Muscle layer of colon (tissue), 2 donors: ENCODE data around the gene COL27A1.
A peak's percentile ranks its signal among the peaks of the same experiment; 100 is the strongest.

Source experiments
- H3K27ac ChIP-seq: one replicate; pipeline ENCODE4 v1.7.0; 2013; ENCODE audit warnings: low read depth, mild to moderate bottlenecking, low read length, moderate library complexity
- H3K27me3 ChIP-seq, 2 donors: one replicate each; pipeline ENCODE4 v1.7.0; 2013; ENCODE audit warnings: low read length in 2 of 2, mild to moderate bottlenecking in 2 of 2; ENCODE audit not compliant: insufficient read depth in 2 of 2, control insufficient read depth in 1 of 2
- H3K36me3 ChIP-seq: one replicate; pipeline ENCODE4 v1.7.0; 2013; ENCODE audit warnings: mild to moderate bottlenecking, low read length; ENCODE audit not compliant: insufficient read depth
- H3K4me1 ChIP-seq: one replicate; pipeline ENCODE4 v1.7.0; 2013; ENCODE audit warnings: mild to moderate bottlenecking, low read length; ENCODE audit not compliant: insufficient read depth
- H3K4me3 ChIP-seq, 2 donors: one replicate each; pipeline ENCODE4 v1.7.0; 2013; ENCODE audit warnings: low read length in 2 of 2, low read depth in 1 of 2, mild to moderate bottlenecking in 1 of 2, moderate library complexity in 1 of 2
- H3K9ac ChIP-seq: one replicate; pipeline ENCODE4 v1.7.0; 2013; ENCODE audit warnings: low read length
- H3K9me3 ChIP-seq: one replicate; pipeline ENCODE4 v1.7.0; 2013; ENCODE audit warnings: mild to moderate bottlenecking, low read length
- donor health status: abdominal sarcoma.
- donor health status: Adenocarcinoma of cecum.

COL27A1 gene

GRCh38 chr9:114339130-114339908 lies 184.0 kb downstream of the COL27A1 start:
- Histone ChIP-seq H3K9me3 (no peaks in the 10 kb centered on the region), H3K9ac (no peak overlapping the region), H3K27me3 (no peaks in the 10 kb centered on the region), H3K4me3 (no peak overlapping the region), H3K36me3 (peaks cover 51% of the 10 kb centered on the region), H3K27ac (no peak overlapping the region), H3K4me1 (peaks cover 11% of the 10 kb centered on the region)

- no peaks in the 10 kb centered on the region for H3K9me3 ChIP-seq
- peaks cover 15% of the 10 kb centered on the region for H3K4me1 ChIP-seq
- no peak overlapping the region for H3K4me3 ChIP-seq
- no peaks in the 10 kb centered on the region for H3K27me3 ChIP-seq
- no peak overlapping the region for H3K9ac ChIP-seq
- H3K36me3 ChIP-seq, result peaks cover 67% of the 10 kb centered on the region
- H3K27ac ChIP-seq, result no peak overlapping the region
Measured at GRCh38 chr9:114341152-114341830, 186.0 kb downstream of the COL27A1 start.

GRCh38 chr9:114341991-114342390 lies 186.7 kb downstream of the COL27A1 start:
- Histone ChIP-seq H3K36me3 (peaks cover 74% of the 10 kb centered on the region), H3K4me1 (peaks cover 15% of the 10 kb centered on the region), H3K4me3 (no peak overlapping the region), H3K27ac (no peak overlapping the region), H3K9me3 (no peaks in the 10 kb centered on the region), H3K27me3 (no peaks in the 10 kb centered on the region), H3K9ac (no peak overlapping the region)

- Histone ChIP-seq H3K9me3 (no peaks in the 10 kb centered on the region), H3K27ac (peak overlapping the region; percentile 63), H3K27me3 (no peaks in the 10 kb centered on the region), H3K4me1 (peaks cover 15% of the 10 kb centered on the region), H3K36me3 (peaks cover 74% of the 10 kb centered on the region), H3K9ac (no peak overlapping the region), H3K4me3 (no peak overlapping the region)
Measured at GRCh38 chr9:114342755-114343440, 187.6 kb downstream of the COL27A1 start.

GRCh38 chr9:114343471-114344187 lies 188.3 kb downstream of the COL27A1 start:
- Histone ChIP-seq H3K9me3 (no peaks in the 10 kb centered on the region), H3K9ac (no peak overlapping the region), H3K27ac (peak overlapping the region; percentile 67), H3K27me3 (no peaks in the 10 kb centered on the region), H3K36me3 (peaks cover 70% of the 10 kb centered on the region), H3K4me1 (peaks cover 23% of the 10 kb centered on the region), H3K4me3 (no peak overlapping the region)

- Histone ChIP-seq H3K27ac (peak overlapping the region; percentile 67), H3K4me3 (peak overlapping the region in 1 of 2 donors; percentile 1), H3K9ac (no peak overlapping the region), H3K36me3 (peaks cover 68% of the 10 kb centered on the region), H3K9me3 (no peaks in the 10 kb centered on the region), H3K4me1 (peaks cover 26% of the 10 kb centered on the region), H3K27me3 (no peaks in the 10 kb centered on the region)
Measured at GRCh38 chr9:114344188-114344566, 188.8 kb downstream of the COL27A1 start.

GRCh38 chr9:114344692-114345091 lies 189.4 kb downstream of the COL27A1 start:
- Histone ChIP-seq H3K4me3 (no peak overlapping the region), H3K27ac (peak overlapping the region; percentile 67), H3K9ac (no peak overlapping the region), H3K9me3 (no peaks in the 10 kb centered on the region), H3K27me3 (no peaks in the 10 kb centered on the region), H3K4me1 (peaks cover 31% of the 10 kb centered on the region), H3K36me3 (peaks cover 66% of the 10 kb centered on the region)

- H3K27ac ChIP-seq, result no peak overlapping the region
- H3K27me3 ChIP-seq, result no peaks in the 10 kb centered on the region
- H3K4me1 ChIP-seq, result peaks cover 33% of the 10 kb centered on the region
- peaks cover 66% of the 10 kb centered on the region for H3K36me3 ChIP-seq
- H3K4me3 ChIP-seq, result no peak overlapping the region
- no peak overlapping the region for H3K9ac ChIP-seq
- H3K9me3 ChIP-seq, result no peaks in the 10 kb centered on the region
Measured at GRCh38 chr9:114345493-114346065, 190.2 kb downstream of the COL27A1 start.

- Histone ChIP-seq H3K27me3 (no peaks in the 10 kb centered on the region), H3K9ac (no peak overlapping the region), H3K4me3 (no peak overlapping the region), H3K27ac (no peak overlapping the region), H3K4me1 (peaks cover 33% of the 10 kb centered on the region), H3K9me3 (no peaks in the 10 kb centered on the region), H3K36me3 (peaks cover 66% of the 10 kb centered on the region)
Measured at GRCh38 chr9:114346146-114346545, 190.8 kb downstream of the COL27A1 start.

- Histone ChIP-seq H3K9ac (no peak overlapping the region), H3K4me1 (peaks cover 33% of the 10 kb centered on the region), H3K4me3 (no peak overlapping the region), H3K27ac (peak overlapping the region; percentile 79), H3K27me3 (no peaks in the 10 kb centered on the region), H3K36me3 (peaks cover 55% of the 10 kb centered on the region), H3K9me3 (no peaks in the 10 kb centered on the region)
Measured at GRCh38 chr9:114347675-114348074, 192.3 kb downstream of the COL27A1 start.
